Left ventricle myocardium inferior (tissue), 1 donor: ENCODE results near the gene FOXK2. TPM values are rescaled to one million over a fixed set of nuclear protein-coding genes. Genes with fewer than 3 reads are reported as not detected.
"Not testable (repeated sequence)": the region's sequence is repeated elsewhere in the genome, so short reads cannot be mapped to it uniquely, and the experiment has no call there.

Source experiments
- DNase-seq: peaks from one replicate; pipeline ENCODE4 v3.0.0-alpha.2; 2020
- H3K27ac ChIP-seq: fragments of 200-600 bp; replicated peaks from 2 replicates; pipeline ENCODE4 v1.8.0; 2021
- H3K27me3 ChIP-seq: fragments of 200-600 bp; 2 replicates; pipeline ENCODE4 v1.8.0; 2021; ENCODE audit warnings: low read depth
- H3K36me3 ChIP-seq: fragments of 200-600 bp; 2 replicates; pipeline ENCODE4 v1.8.0; 2021
- H3K4me1 ChIP-seq: fragments of 200-600 bp; 2 replicates; pipeline ENCODE4 v1.8.0; 2021
- H3K4me3 ChIP-seq: fragments of 200-600 bp; 2 replicates; pipeline ENCODE4 v1.8.0; 2021; ENCODE audit warnings: mild to moderate bottlenecking, moderate library complexity
- H3K9me3 ChIP-seq: fragments of 200-600 bp; replicated peaks from 2 replicates; pipeline ENCODE4 v1.8.0; 2021
- intact Hi-C: fragments of 100-400 bp; cut with micrococcal nuclease; formaldehyde crosslinking; loops from one replicate; pipeline ENCODE4 v1.11.0; 2022
- total RNA-seq: library from RNA; stranded (reverse); fragmentation: NEBNext Ultra II Directional; extraction: Animal tissue kit (Norgen Biotek cat#: 25700); gene quantifications from one replicate; pipeline ENCODE4 v1.2.1, GENCODE V29; 2021
- TF ChIP-seq, protein P1 (sequence below): fragments of 200-600 bp; IDR thresholded peaks from 2 replicates; pipeline ENCODE4 v1.8.0; 2021; ENCODE audit warnings: antibody characterized with exemption, mild to moderate bottlenecking, borderline replicate concordance
- donor health status: DM: no; HTN: yes; CAD: no; lungs with severe emphysema.

Gene FOXK2
- total RNA-seq, 1 donor from 2014 or later: 41.6 TPM

- no peaks in the 10 kb centered on the region for H3K27me3 ChIP-seq
- no peak overlapping the region for H3K27ac ChIP-seq
- H3K36me3 ChIP-seq: peaks cover 6% of the 10 kb centered on the region
- peaks cover 66% of the 10 kb centered on the region for H3K4me1 ChIP-seq
- intact Hi-C loops: no loop called here
- TF ChIP-seq, protein P1, sequence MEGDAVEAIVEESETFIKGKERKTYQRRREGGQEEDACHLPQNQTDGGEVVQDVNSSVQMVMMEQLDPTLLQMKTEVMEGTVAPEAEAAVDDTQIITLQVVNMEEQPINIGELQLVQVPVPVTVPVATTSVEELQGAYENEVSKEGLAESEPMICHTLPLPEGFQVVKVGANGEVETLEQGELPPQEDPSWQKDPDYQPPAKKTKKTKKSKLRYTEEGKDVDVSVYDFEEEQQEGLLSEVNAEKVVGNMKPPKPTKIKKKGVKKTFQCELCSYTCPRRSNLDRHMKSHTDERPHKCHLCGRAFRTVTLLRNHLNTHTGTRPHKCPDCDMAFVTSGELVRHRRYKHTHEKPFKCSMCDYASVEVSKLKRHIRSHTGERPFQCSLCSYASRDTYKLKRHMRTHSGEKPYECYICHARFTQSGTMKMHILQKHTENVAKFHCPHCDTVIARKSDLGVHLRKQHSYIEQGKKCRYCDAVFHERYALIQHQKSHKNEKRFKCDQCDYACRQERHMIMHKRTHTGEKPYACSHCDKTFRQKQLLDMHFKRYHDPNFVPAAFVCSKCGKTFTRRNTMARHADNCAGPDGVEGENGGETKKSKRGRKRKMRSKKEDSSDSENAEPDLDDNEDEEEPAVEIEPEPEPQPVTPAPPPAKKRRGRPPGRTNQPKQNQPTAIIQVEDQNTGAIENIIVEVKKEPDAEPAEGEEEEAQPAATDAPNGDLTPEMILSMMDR: no peak
- H3K9me3 ChIP-seq: no peaks in the 10 kb centered on the region
- no peak for DNase-seq
- no peak overlapping the region for H3K4me3 ChIP-seq
These were observed 41.4 kb downstream of the FOXK2 start for GRCh38 chr17:82560802-82561428.

DNA sequence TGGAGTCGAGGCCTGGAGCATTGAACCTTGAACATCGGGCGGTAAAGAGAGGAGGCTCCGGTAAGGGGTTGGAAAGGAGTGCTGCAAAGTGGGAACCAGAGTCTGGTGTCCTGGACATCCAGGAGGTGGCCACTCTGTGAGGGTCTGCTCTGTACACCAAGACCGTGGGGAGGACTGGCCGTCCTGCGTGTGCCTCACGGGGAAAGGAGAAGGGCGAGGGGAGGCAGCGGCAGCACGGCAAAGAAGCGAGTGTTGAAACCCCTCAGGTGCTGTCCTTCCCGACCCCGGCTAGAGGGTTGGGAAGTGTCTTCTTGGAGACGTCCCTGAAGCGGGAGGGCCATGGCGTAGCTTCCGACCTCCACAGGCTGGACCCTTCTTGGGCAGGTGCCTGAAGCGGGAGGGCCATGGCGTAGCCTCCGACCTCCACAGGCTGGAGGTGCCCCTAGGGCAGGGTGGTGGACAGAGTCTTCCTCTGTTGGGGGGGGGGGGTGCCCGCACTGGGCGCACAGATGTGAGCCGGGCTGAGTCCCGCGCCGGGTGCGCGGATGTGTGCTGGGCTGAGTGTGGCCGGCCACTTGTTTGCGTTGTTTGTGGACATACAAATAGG lies 42.0 kb downstream of the FOXK2 start:
- H3K27ac ChIP-seq: no peak overlapping the region
- no peak for DNase-seq

GRCh38 chr17:82562718-82563220 lies 43.2 kb downstream of the FOXK2 start:
- DNase-seq, H3K4me3 ChIP-seq, H3K9me3 ChIP-seq, intact Hi-C loops, H3K27me3 ChIP-seq, H3K27ac ChIP-seq: not testable (repeated sequence)
- H3K36me3 ChIP-seq: peaks cover 18% of the 10 kb centered on the region
- H3K4me1 ChIP-seq: peaks cover 82% of the 10 kb centered on the region

More for the DNA sequence above, 42.0 kb downstream of the FOXK2 start:
- Histone ChIP-seq H3K27me3 (no peaks in the 10 kb centered on the region), H3K36me3 (peaks cover 8% of the 10 kb centered on the region), H3K9me3 (no peaks in the 10 kb centered on the region), H3K4me3 (no peak overlapping the region), H3K4me1 (peaks cover 72% of the 10 kb centered on the region)
- intact Hi-C loops: no loop called here
- TF ChIP-seq, protein P1: no peak

- Histone ChIP-seq H3K9me3 (no peaks in the 10 kb centered on the region), H3K36me3 (peaks cover 22% of the 10 kb centered on the region), H3K4me1 (peaks cover 82% of the 10 kb centered on the region), H3K4me3 (no peak overlapping the region), H3K27ac (no peak overlapping the region), H3K27me3 (no peaks in the 10 kb centered on the region)
- DNase-seq: no peak
- TF ChIP-seq, protein P1: no peak
- intact Hi-C loops: no loop called here
These were observed 43.8 kb downstream of the FOXK2 start for GRCh38 chr17:82563318-82563717.

DNA sequence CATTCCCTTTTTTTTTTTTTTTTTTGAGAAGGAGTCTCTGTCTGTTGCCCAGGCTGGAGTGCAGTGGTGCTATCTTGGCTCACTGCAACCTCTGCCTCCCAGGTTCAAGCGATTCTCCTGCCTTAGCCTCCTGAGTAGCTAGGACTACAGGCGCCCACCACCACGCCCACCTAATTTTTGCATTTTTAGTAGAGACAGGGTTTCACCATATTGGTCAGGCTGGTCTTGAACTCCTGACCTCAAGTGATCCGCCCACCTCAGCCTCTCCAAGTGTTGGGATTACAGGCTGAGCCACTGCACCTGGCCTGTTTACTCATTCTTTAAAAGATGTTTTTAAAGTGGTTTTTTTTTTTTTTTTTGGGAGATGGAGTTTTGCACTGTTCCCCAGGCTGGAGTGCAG lies 44.2 kb downstream of the FOXK2 start:
- peaks cover 22% of the 10 kb centered on the region for H3K36me3 ChIP-seq
- not testable (repeated sequence) for H3K9me3 ChIP-seq

DNA sequence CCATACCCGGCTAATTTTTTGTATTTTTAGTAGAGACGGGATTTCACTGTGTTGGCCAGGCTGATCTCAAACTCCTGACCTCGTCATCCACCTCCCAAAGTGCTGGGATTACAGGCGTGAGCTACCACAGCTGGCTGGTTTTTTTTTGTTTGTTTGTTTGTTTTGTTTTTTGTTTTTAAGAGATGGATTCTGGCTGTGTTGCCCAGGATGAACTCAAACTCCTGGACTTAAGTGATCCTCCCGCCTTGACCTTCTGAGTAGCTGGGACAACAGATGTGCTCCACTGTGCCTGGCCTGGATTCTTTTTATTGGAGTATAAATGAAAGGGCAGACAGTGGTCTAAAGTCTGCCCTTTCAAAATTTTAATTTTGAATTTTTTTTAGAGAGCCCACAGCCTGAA lies 44.7 kb downstream of the FOXK2 start:
- TF ChIP-seq, protein P1: no peak
- no peak for DNase-seq
- Histone ChIP-seq H3K36me3 (peaks cover 22% of the 10 kb centered on the region), H3K9me3 (no peaks in the 10 kb centered on the region), H3K4me3 (no peak overlapping the region), H3K27me3 (no peaks in the 10 kb centered on the region), H3K4me1 (peaks cover 82% of the 10 kb centered on the region), H3K27ac (no peak overlapping the region)
- intact Hi-C loops: no loop called here

More for the DNA sequence above, 44.2 kb downstream of the FOXK2 start:
- peaks cover 82% of the 10 kb centered on the region for H3K4me1 ChIP-seq
- intact Hi-C loops, DNase-seq, H3K27ac ChIP-seq, H3K4me3 ChIP-seq, H3K27me3 ChIP-seq: not testable (repeated sequence)
